Upper lobe of left lung (tissue), 6 donors: Measurements from ENCODE around the gene KLK5. TPM values are rescaled to one million over a fixed set of nuclear protein-coding genes. Genes with fewer than 3 reads are reported as not detected.

ENCODE experiments used
- ATAC-seq, 2 donors: fragments of 200-7000 bp; cut with Tn5 transposase; one replicate each; pipeline ENCODE4 v1.9.1; 2022; ENCODE audit warnings: mild to moderate bottlenecking in 2 of 2, moderate library complexity in 2 of 2; ENCODE audit not compliant: low FRiP score in 2 of 2
- DNase-seq, 2 donors: peaks; one replicate each; pipeline ENCODE4 v3.0.0-alpha.2; 2019 to 2020
- H3K27ac ChIP-seq, 4 donors: fragments of 200-600 bp; sonication (generic); one replicate each; pipeline ENCODE4 v1.5.1; 2016 to 2019
- H3K27me3 ChIP-seq, 4 donors: fragments of 200-600 bp; sonication (generic); one replicate each; pipeline ENCODE4 v1.5.1; 2017 to 2019
- H3K36me3 ChIP-seq, 4 donors: fragments of 200-600 bp; sonication (generic); one replicate each; pipeline ENCODE4 v1.5.1; 2016 to 2019
- H3K4me1 ChIP-seq, 4 donors: fragments of 200-600 bp; sonication (generic); one replicate each; pipeline ENCODE4 v1.5.1; 2018 to 2019
- H3K4me3 ChIP-seq, 4 donors: fragments of 200-600 bp; sonication (generic); one replicate each; pipeline ENCODE4 v1.5.1; 2017 to 2019; ENCODE audit warnings: mild to moderate bottlenecking in 2 of 4, moderate library complexity in 1 of 4
- H3K9me3 ChIP-seq, 4 donors: fragments of 200-600 bp; sonication (generic); one replicate each; pipeline ENCODE4 v1.5.1; 2018 to 2019
- EP300 ChIP-seq, 4 donors: sonication (generic); formaldehyde crosslinking; IDR thresholded peaks; one replicate each; pipeline ENCODE4 v1.5.1; 2017; ENCODE audit warnings: antibody characterized with exemption in 4 of 4, control low read depth in 2 of 4
- POLR2A ChIP-seq, 4 donors: fragments of 450-650 bp; IDR thresholded peaks; one replicate each; pipeline ENCODE4 v1.5.1; 2016 to 2017; ENCODE audit warnings: antibody characterized with exemption in 4 of 4, mild to moderate bottlenecking in 2 of 4
- POLR2AphosphoS5 ChIP-seq, 2 donors: sonication (generic); formaldehyde crosslinking; IDR thresholded peaks; one replicate each; pipeline ENCODE4 v1.5.1; 2017; ENCODE audit warnings: antibody characterized with exemption in 2 of 2
- WGBS, 2 donors: methylation state at CpG; one replicate each; pipeline ENCODE4 v1.1.5; 2017 to 2018; 5-methylcytosine and 5-hydroxymethylcytosine counted together
- total RNA-seq, 6 donors: library from RNA; depleted of rRNA in 4 of 6; stranded (reverse); fragments of >200 nt in 4 of 6; gene quantifications; one replicate each; pipeline versions ENCODE4 v1.1.0 to v1.2.1, GENCODE V29; 2016 to 2021
- TF ChIP-seq, protein P1 (sequence below), 6 experiments: fragments of 450-650 bp in 4 of 6; fragments of 200-600 bp in 2 of 6; sonication (generic) in 2 of 6; IDR thresholded peaks; one replicate each; pipeline ENCODE4 v1.5.1; 2016 to 2019; ENCODE audit warnings: antibody characterized with exemption in 6 of 6
- donor health status: DM: no; HTN: no; CAD: no; lungs with moderate emphysema.
- donor health status: DM: no; HTN: yes; CAD: no; lungs with severe emphysema.

The KLK5 gene
- total RNA-seq, 6 donors from 2014 or later: 0.74 TPM; not detected in 5

DNA sequence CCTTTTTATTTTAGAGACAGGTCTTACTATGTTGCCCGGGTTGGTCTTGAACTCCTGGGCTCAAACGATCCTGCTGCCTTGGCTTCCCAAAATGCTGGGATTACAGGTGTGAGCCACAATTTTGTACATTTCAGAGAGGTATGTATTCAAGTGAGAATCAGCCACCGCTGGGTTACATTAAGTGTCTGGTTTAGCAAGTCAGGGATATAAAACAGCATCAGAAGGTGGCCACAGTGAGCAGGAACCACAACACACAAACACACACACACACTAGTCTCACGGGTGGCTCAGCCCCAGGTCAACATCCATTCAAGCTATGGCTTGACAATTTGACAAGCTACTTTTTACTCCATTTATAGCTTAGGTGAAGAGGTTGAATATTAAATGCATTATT is 20.2 kb downstream of the KLK5 start:
- no peaks in the 10 kb centered on the region for H3K27me3 ChIP-seq
- no peaks in the 10 kb centered on the region for H3K36me3 ChIP-seq
- no peak overlapping the region for H3K4me3 ChIP-seq
- ATAC-seq: no peak
- no peak for DNase-seq
- H3K9me3 ChIP-seq: no peaks in the 10 kb centered on the region
- TF ChIP-seq, protein P1, sequence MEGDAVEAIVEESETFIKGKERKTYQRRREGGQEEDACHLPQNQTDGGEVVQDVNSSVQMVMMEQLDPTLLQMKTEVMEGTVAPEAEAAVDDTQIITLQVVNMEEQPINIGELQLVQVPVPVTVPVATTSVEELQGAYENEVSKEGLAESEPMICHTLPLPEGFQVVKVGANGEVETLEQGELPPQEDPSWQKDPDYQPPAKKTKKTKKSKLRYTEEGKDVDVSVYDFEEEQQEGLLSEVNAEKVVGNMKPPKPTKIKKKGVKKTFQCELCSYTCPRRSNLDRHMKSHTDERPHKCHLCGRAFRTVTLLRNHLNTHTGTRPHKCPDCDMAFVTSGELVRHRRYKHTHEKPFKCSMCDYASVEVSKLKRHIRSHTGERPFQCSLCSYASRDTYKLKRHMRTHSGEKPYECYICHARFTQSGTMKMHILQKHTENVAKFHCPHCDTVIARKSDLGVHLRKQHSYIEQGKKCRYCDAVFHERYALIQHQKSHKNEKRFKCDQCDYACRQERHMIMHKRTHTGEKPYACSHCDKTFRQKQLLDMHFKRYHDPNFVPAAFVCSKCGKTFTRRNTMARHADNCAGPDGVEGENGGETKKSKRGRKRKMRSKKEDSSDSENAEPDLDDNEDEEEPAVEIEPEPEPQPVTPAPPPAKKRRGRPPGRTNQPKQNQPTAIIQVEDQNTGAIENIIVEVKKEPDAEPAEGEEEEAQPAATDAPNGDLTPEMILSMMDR (IDR thresholded peaks at IDR 0.05): no peak
- TF ChIP-seq POLR2A (IDR thresholded peaks at IDR 0.05) (no peak), EP300 (IDR thresholded peaks at IDR 0.05) (no peak), POLR2AphosphoS5 (IDR thresholded peaks at IDR 0.05) (no peak)
- WGBS, 2 donors: 53 to 73% methylated on average over 4 of the region's 4 CpGs
- H3K4me1 ChIP-seq: no peaks in the 10 kb centered on the region
- H3K27ac ChIP-seq: no peak overlapping the region

DNA sequence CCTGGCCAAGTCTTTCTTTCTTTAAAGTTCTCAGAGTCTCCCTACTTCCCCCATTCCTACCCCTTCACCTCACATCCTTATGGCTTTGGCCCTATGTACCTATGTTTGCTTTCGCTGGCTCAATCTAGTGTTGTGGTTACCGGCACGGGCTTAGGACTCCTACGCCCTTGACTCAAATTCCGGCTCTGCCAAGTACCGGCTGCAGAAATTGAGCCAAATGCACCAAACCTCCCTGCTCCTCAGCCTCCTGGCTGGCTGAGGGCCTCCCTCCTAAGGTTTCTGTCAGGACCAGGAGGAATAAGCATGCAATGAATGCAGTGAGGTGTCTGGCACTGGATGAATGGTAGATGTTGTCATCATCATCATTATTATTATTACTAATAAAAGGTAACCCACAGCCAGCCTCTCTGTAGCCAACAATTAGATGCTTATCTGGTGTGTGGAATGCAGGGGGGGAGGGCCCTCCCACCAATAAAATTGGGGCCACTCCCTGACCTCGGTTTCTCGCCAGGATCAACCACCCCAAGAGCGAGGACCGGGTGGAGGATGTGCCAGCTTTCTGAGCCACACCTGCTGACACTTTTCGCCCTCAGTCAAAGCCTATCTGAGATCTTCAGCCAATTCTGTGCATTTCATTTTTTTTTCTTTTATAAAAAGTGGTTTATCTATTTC is 20.7 kb downstream of the KLK5 start:
- 78 to 79% methylated on average over 11 of the region's 11 CpGs for WGBS, 2 donors
- Histone ChIP-seq H3K9me3 (no peaks in the 10 kb centered on the region), H3K36me3 (no peaks in the 10 kb centered on the region), H3K4me1 (no peaks in the 10 kb centered on the region), H3K27me3 (no peaks in the 10 kb centered on the region), H3K4me3 (no peak overlapping the region), H3K27ac (no peak overlapping the region)
- TF ChIP-seq POLR2AphosphoS5 (IDR thresholded peaks at IDR 0.05): no peak
- TF ChIP-seq, protein P1 (IDR thresholded peaks at IDR 0.05): no peak
- no peak for TF ChIP-seq EP300 (IDR thresholded peaks at IDR 0.05)
- no peak for TF ChIP-seq POLR2A (IDR thresholded peaks at IDR 0.05)
- ATAC-seq (peak in 1 of 2 donors; percentile 65), DNase-seq (no peak)

DNA sequence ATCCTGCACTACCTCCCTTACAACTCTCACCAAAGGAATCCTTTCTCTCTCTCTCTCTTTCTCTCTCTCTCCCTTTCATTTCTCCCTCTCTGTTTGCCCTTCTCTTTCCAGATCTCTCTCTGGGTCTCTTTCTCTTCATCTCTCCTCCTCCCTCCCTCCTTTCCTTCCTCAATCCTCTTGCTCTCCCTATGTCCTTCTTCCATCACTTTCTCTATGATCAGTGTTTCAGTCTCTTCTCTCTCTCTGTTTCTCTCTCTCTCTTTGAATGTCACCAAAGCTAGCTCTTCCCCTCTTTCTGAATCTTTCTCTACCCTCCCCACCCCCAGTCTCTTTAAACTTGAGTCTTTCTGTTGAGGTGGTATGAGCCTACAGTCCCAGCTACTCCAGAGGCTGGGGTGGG is 21.8 kb downstream of the KLK5 start:
- H3K9me3 ChIP-seq: no peaks in the 10 kb centered on the region
- DNase-seq: no peak
- ATAC-seq: no peak
- H3K4me1 ChIP-seq: no peaks in the 10 kb centered on the region
- H3K27ac ChIP-seq: no peak overlapping the region
- TF ChIP-seq POLR2A (IDR thresholded peaks at IDR 0.05) (no peak), EP300 (IDR thresholded peaks at IDR 0.05) (no peak), POLR2AphosphoS5 (IDR thresholded peaks at IDR 0.05) (no peak)
- TF ChIP-seq, protein P1 (IDR thresholded peaks at IDR 0.05): no peak
- no peaks in the 10 kb centered on the region for H3K36me3 ChIP-seq
- no peak overlapping the region for H3K4me3 ChIP-seq
- no peaks in the 10 kb centered on the region for H3K27me3 ChIP-seq

DNA sequence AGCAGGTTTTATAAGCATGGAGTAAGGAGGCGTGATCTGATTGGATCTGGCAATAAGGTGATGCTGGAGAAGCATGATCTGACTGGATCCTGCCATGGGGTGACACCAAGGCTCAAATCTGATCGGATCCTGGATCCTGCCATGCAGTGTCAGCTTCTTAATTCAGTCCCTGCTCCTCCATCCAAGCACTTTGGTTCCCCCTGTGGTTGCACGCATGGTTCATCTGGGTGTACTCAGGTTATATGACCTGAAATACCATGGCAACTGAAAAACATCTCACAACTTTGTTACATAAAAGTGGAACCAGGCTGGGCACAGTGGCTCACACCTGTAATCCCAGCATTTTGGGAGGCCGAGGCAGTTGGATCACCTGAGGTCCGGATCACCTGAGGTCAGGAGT is 24.0 kb downstream of the KLK5 start:
- Histone ChIP-seq H3K27ac (no peak overlapping the region), H3K4me3 (no peak overlapping the region), H3K4me1 (no peaks in the 10 kb centered on the region), H3K27me3 (no peaks in the 10 kb centered on the region), H3K36me3 (no peaks in the 10 kb centered on the region), H3K9me3 (no peaks in the 10 kb centered on the region)
- 65 to 76% methylated on average over 2 to 5 of the region's 5 CpGs for WGBS, 2 donors
- ATAC-seq: no peak
- DNase-seq: no peak
- no peak for TF ChIP-seq EP300 (IDR thresholded peaks at IDR 0.05)
- no peak for TF ChIP-seq POLR2A (IDR thresholded peaks at IDR 0.05)
- TF ChIP-seq POLR2AphosphoS5 (IDR thresholded peaks at IDR 0.05): no peak
- TF ChIP-seq, protein P1 (IDR thresholded peaks at IDR 0.05): no peak

DNA sequence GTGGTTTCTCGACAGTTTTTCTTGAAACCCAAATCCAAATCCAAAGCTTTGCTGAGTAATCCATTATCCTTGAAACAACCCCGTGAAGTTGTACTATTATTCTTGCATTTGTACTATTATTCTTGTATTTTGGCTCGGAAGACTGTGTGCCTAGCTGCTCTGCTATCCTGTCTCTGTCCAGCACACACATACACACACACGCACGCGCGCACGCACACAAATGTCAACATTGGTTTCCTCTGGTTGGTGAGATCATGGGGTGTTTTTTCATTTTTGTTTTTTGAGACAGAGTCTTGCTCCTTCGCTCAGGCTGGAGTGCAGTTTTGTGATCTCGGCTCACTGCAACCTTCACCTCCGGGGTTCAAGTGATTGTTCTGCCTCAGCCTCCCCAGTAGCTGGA is 26.7 kb downstream of the KLK5 start:
- Histone ChIP-seq H3K4me1 (peaks cover 0 to 5% (median 0%) of the 10 kb centered on the region in 4 donors), H3K36me3 (no peaks in the 10 kb centered on the region), H3K27me3 (no peaks in the 10 kb centered on the region), H3K9me3 (no peaks in the 10 kb centered on the region), H3K27ac (no peak overlapping the region), H3K4me3 (no peak overlapping the region)
- TF ChIP-seq, protein P1 (IDR thresholded peaks at IDR 0.05): no peak
- TF ChIP-seq POLR2A (IDR thresholded peaks at IDR 0.05): no peak
- ATAC-seq (no peak), DNase-seq (no peak)
- WGBS, 2 donors: 63 to 71% methylated on average over 11 of the region's 11 CpGs
